ENCODE results near the gene TRIM28.

The TRIM28 gene

GRCh38 chr19:58549664-58550361, 5.9 kb downstream of the TRIM28 start:
- DNase-seq (ENCODE audit: low read depth): no peak

GRCh38 chr19:58550362-58551122, 6.7 kb downstream of the TRIM28 start:
- no peak for DNase-seq (ENCODE audit: low read depth)

- no peak for DNase-seq (ENCODE audit: low read depth)
Measured at GRCh38 chr19:58551123-58551497, 7.2 kb downstream of the TRIM28 start.

GRCh38 chr19:58551577-58552471, 8.0 kb downstream of the TRIM28 start:
- no peak for DNase-seq (ENCODE audit: low read depth)

GRCh38 chr19:58552655-58553054, 8.8 kb downstream of the TRIM28 start:
- no peak for DNase-seq (ENCODE audit: low read depth)

- DNase-seq (ENCODE audit: low read depth): no peak
Measured at GRCh38 chr19:58553799-58554493, 10.1 kb downstream of the TRIM28 start.

- DNase-seq (ENCODE audit: low read depth): peak; percentile 98
Measured at GRCh38 chr19:58554494-58555368, 10.9 kb downstream of the TRIM28 start, which contains the start of gene CHMP2A. CHMP2A (minus strand) TSS chr19:58555105; CDS start chr19:58554212, 893 bp downstream.

- no peak for DNase-seq (ENCODE audit: low read depth)
Measured at GRCh38 chr19:58555369-58555885, 11.6 kb downstream of the TRIM28 start.

GRCh38 chr19:58555920-58556621, 12.2 kb downstream of the TRIM28 start:
- no peak for DNase-seq (ENCODE audit: low read depth)

- DNase-seq (ENCODE audit: low read depth): no peak
Measured at GRCh38 chr19:58556622-58557220, 12.9 kb downstream of the TRIM28 start.

- no peak for DNase-seq (ENCODE audit: low read depth)
Measured at GRCh38 chr19:58557221-58558065, 13.6 kb downstream of the TRIM28 start.

GRCh38 chr19:58558066-58558622, 14.3 kb downstream of the TRIM28 start, which contains the start of gene UBE2M:
UBE2M (minus strand) TSS chr19:58558611; CDS start chr19:58558381, 230 bp downstream.
- no peak for DNase-seq (ENCODE audit: low read depth)

GRCh38 chr19:58558623-58559274, 14.9 kb downstream of the TRIM28 start:
- peak; percentile 100 for DNase-seq (ENCODE audit: low read depth)

- peak; percentile 74 for DNase-seq (ENCODE audit: low read depth)
Measured at GRCh38 chr19:58559275-58560006, 15.6 kb downstream of the TRIM28 start.

- DNase-seq (ENCODE audit: low read depth): no peak
Measured at GRCh38 chr19:58560007-58560887, 16.4 kb downstream of the TRIM28 start.

GRCh38 chr19:58560921-58561320, 17.1 kb downstream of the TRIM28 start:
- DNase-seq (ENCODE audit: low read depth): no peak

Data from activated T-cell treated with anti-CD3 and anti-CD28 coated beads for 24 hours (primary cell).